NCI-H526 treated with DMSO at 0.1 percent for 48 hours (cell line): ENCODE measurements around the gene CHCHD5.
"Not testable (repeated sequence)": the region's sequence is repeated elsewhere in the genome, so short reads cannot be mapped to it uniquely, and the experiment has no call there.

Experiments used
- DNase-seq: peaks from one replicate; lab custom pipeline; 2025; lab: John Stamatoyannopoulos, UW

The CHCHD5 gene

DNA sequence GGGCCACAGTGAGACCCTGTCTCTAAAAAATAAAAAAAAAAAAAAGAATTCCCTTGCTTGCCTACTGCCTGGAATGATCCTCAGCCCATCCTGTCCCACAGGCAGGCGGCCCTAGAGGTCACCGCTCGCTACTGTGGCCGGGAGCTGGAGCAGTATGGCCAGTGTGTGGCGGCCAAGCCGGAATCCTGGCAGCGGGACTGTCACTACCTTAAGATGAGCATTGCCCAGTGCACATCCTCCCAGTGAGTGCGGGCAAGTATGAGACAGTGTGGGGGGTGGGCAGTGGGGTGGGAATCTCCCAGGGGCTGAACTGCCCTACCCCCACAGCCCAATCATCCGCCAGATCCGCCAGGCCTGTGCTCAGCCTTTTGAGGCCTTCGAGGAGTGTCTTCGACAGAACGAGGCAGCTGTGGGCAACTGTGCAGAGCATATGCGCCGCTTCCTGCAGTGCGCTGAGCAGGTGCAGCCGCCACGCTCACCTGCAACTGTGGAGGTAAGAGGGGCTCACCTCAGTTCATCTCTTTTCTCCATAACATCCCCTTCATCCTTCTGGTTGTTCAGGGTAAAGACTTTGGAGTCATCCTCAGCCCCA lies 1.6 kb downstream of the CHCHD5 start:
- DNase-seq, result no peak

DNA sequence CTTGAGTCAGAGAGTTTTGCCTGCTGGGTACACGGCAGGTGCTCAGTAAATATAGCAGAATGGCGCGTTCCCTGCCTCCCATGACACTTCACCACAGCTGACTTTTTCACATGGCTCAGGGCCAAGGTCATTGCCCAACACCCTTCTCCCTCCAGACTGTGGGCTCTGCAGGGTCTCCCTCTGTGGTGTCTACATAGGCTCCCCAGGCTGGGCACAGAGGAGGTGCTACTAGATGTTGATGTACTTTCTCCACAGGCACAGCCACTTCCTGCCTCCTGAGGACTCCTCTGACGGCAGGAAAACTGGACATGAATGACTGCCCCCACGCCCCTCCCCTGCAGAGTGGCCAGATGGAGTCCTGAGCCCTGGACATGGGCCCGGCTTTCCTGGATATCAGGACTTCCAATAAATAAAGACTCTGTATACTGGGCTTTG lies 4.2 kb downstream of the CHCHD5 start:
- no peak for DNase-seq

DNA sequence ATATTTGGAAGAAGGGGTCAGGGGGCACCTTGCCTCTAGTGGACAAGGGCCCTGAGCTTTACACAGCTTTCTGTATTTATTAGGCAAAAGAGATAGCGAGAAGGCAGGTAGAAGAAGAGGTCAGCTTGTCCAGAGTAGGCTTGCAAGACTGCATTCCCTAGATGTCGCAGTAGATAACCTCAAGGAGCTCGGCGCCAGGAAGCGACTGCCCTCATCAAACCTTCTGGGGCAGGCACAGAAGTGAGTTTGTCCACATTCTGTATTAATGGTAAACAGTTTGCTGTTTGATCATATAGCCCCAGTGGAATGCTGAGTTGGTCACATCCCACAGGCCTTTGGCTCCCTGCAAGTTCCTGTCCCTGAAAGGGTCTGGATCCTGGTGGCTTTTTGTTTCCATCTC lies 7.0 kb downstream of the CHCHD5 start:
- no peak for DNase-seq

DNA sequence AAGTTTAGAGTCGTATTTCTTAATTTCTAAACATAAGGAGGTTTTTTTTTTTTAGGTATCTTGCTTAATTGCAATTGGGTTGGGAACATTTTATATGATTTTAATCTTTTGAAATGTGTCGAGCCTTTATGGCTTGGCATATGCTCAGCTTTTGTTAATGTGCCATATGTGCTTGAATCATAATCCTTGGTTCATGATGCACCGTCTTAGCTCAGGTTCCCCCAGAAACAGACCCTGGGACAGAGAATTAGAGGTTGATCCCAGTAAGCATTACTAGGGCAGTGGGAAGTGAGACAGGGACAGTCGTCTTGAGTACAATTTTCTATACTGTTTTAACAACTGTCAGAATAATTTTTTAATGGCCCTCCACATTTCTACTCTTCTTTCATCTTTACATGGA lies 9.3 kb downstream of the CHCHD5 start:
- no peak for DNase-seq

DNA sequence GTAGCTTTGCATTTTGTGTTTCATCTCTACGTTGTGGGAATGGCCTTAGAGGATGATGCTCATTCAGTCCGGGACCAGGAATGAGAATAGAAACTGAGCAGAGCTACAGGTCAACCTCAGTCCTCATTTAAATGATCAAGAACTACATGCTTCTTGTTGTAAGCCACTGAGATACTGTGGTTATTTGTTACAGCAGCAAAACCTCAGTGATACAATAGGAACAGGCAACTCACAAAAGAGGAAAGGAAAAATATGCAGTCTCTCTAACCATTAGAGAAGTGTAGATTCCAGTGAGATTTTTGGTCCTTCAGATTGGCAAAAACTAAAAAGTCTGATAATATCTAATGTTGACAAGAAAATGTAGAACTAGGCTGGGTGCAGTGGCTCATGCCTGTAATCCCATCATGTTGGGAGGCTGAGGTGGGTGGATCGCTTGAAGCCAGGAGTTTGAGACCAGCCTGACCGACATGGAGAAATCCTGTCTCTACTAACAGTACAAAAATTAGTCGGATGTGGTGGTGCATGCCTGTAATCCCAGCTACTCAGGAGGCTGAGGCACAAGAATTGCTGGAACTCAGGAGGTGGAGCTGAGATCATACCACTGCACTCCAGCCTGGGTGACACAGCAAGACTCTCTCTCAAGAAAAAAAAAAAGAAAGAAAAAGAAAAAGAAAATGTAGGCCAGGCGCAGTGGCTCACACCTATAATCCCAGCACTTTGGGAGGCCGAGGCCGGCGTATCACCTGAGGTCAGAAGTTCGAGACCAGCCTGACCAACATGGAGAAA lies 13.3 kb downstream of the CHCHD5 start:
- no peak for DNase-seq

DNA sequence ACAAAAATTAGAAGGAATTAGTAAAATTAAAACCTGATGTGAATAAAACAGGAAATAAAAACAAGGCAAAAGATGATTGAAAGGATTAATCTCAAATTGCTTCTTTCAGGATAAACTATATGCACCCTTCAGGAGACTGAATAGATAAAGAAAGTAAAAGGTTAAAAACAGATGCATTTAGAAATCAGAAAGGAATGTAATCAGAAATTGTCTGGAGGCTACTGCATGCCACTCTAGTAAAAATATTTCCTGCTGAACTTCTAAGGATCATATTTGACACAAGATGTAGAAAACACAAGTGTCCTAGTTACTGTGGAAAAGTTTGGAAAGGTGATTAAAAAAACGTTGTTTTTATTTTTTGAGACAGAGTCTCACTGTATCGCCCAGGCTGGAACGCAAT lies 16.2 kb downstream of the CHCHD5 start:
- DNase-seq, result no peak

DNA sequence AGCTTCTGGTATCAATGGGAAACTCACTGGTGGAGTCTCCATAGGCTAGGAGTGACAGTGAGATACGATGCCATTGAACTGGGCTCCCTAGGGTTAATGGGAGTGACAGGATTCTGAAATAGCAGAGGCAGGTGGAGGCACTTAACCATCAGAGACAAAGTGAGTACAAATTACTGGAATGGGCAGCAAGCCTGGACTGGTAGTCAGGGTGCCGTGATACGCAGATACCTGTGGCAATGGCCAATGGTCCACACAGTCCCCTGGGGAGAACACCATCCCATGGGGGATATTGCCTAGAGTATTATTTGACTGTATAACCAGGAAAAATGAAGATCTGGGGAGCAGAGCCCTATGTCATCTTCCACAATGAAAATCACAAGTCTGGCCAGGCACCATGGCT lies 17.3 kb downstream of the CHCHD5 start:
- DNase-seq, result no peak

DNA sequence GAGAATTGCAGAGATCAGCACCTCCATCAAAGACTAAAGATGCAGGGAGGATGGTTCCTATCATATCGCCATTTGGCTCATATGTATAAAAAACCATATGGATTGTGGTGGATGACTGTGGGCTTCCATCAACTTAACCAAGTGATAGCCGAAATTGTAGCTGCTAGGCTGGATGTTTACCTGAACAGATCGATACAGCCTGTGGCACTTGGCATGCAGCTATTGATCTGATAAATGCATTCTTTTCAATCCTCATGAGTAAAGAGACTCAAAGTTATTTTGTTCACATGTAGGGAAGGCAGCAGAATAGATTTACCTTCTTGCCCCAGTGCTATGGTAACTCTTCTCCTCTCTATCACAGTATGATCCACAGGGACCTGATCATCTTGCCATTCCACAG lies 18.5 kb downstream of the CHCHD5 start:
- DNase-seq, result no peak

DNA sequence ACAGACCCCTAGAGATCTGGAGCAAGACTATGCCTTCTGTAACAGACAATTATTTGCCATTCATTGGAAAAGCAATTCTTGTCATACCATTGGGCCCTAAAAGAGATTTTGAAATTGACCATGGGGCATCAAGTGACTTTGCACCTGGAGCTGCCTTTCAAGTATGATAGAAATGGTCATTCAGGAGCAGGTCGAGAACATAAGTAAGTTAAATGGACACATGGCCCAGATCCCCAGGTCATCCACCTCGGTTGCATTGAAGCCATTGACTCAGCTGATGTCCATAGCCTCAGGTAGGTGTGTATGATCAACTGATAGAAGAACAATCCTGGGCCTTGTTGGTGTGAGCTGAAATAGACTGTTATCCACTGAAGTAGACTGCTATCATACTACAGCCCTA lies 19.3 kb downstream of the CHCHD5 start:
- DNase-seq, result no peak

DNA sequence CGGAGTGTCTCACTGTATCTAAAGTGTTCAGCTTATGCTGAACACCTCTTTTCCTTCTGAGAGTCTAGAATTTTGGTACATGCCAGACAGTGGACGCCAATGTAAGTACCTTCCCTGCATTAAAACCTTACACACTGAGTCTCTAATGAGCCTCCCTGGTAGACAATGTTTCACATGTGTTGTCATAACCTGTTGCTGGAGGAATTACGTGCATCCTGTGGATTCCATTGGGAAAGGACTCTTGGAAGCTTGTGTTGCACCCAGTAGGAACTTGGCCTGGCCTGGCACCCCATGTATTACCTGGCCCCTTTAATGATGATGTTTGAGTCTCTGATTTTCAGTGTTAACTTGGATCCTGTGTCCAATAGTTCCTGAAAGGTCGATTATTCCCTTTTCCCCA lies 20.5 kb downstream of the CHCHD5 start:
- DNase-seq, result no peak

DNA sequence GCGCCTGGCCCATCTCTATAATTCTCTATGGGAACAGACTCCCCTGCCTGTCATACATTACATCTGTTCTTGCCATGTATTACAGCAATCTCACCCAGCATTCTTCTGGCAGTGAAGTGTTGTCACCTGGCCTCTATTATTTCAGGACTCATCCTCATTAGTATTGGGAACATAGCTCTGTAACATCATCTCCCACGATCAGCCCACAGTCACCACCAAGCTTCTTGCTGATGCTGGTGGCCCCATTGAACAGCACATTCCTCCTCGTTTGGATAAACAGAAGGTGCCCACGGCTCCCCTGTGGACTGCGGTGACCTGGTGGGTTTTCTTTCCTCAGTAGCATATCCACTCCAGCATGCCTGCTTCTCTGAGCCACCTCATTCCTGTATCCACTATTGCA lies 21.5 kb downstream of the CHCHD5 start:
- no peak for DNase-seq

DNA sequence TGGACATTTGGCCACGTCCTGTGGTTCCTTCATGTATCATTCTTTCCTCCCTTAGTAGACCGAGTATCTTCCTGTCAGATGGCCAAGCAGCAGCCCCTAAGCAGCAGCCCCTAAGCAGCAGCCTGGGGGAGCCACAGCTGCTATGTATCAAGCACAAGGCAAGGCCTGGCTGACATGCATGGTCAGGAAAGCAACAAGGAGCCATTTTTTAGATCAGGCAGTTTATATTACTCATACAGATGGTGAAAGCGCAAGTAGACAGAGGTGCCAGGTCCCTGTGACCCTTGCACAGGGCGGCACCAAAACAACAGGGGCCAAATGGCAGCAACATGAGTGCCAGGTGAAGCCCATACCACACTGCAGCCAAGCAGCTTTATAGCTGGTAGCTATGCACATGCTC lies 22.1 kb downstream of the CHCHD5 start:
- DNase-seq, result no peak

DNA sequence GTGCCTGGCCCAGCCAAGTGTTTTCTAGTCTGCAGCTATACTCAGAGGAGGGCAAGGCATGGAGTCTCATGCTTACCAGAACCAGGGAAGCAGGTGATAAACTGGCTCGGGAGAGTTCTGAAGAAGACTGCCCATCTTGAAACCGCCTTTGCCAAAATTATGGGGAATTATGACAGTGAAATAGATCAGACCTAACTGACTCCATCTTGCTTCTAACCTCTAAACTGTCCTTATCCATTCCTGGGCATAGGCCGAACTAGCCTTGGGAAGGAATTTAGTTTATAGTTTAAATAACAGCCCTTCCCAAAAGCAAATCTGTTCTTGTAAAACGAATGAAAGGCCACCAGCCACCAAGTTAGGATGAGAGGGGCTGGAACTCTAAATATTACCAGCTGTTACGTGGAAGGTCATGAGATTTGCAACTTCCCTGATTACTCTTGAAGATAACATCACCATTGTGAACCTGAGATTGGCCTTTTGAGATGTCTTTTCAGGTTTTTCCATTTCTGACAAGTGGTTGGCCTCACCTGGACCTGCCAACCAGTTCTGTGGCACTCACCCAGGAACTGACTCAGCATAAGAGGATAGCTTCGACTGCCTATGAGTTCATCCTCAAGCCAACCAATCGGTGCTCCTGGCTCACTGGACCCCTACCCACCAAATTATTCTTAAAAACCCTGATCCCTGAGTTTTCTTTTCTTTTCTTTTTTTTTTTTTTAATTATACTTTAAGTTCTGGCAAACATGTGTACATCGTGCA lies 23.4 kb downstream of the CHCHD5 start:
- DNase-seq, result no peak

DNA sequence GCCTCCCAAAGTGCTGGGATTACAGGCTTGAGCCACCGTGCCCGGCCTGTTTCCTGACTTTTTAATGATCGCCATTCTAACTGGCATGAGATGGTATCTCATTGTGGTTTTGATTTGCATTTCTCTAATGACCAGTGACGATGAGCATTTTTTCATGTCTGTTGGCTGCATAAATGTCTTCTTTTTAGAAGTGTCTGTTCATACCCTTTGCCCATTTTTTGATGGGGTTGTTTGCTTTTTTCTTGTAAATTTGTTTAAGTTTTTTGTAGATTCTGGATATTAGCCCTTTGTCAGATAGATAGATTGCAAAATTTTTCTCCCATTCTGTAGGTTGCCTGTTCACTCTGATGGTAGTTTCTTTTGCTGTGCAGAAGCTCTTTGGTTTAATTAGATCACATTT lies 24.9 kb downstream of the CHCHD5 start:
- DNase-seq, result not testable (repeated sequence)

DNA sequence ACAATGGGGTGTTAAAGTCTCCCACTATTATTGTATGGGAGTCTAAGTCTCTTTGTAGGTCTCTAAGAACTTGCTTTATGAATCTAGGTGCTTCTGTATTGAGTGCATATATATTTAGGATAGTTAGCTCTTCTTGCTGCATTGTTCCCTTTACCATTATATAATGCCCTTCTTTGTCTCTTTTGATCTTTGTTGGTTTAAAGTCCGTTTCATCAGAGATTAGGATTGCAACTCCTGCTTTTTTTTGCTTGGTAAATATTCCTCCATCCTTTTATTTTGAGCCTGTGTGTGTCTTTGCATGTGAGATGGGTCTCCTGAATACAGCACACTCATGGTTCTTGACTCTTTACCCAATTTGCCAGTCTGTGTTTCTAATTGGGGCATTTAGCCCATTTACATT lies 27.9 kb downstream of the CHCHD5 start:
- not testable (repeated sequence) for DNase-seq

DNA sequence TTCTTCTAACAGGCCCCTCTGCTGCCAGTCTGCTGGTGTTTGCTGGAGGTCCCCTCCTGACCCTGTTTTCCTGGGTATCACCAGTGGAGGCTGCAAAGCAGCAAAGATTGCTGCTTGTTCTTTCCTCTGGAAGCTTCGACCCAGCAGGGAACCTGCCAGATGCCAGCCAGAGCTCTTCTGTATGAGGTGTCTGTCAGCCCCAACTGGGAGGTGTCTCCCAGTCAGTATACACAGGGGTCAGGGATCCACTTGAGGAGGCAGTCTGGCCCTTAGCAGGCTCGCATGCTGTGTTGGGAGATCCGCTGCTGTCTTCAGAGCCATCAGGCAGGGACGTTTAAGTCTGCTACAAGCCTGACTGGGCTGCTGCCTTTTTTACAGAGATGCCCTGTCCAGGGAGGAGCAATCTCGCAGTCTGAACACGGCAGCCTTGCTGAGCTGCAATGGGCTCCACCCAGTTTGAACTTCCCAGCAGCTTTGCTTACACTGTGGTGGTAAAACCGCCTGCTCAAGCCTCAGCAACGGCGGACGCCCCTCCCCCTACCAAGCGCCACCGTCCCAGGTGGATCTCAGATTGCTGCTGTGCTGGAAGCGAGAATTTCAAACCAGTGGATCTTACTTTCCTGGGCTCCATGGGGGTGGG lies 29.9 kb downstream of the CHCHD5 start:
- DNase-seq, result peak; percentile 48

DNA sequence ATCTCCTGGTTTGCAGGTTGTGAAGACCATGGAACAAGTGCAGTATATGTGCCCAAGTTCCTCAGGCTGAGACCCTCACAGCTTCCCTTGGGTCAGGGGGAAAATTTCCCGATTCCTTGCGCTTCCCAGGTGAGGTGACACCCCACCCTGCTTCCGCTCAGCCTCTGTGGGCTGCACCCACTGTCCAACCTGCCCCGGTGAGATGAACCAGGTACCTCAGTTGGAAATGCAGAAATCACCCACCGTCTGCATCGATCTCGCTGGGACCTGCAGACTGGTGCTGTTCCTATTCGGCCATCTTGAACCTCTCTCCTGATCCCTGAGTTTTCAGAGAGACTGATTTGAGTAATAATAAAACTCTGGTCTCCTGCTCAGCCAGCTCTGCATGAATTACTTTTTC lies 30.6 kb downstream of the CHCHD5 start:
- DNase-seq, result no peak

DNA sequence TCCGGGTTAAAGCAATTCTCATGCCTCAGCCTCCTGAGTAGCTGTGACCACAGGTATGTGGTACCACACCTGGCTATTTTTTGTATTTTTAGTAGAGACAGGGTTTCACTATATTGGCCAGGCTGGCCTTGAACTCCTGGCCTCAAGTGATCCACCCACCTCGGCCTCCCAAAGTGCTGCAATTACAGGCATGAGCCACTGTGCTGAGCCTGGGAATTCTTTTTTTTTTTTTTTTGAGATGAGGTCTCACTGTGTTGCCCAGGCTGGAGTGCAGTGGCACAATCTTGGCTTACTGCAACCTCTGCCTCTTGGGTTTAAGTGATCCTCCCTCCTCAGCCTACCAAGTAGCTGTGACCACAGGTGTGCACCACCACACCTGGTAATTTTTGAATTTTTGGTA lies 31.4 kb downstream of the CHCHD5 start:
- not testable (repeated sequence) for DNase-seq

DNA sequence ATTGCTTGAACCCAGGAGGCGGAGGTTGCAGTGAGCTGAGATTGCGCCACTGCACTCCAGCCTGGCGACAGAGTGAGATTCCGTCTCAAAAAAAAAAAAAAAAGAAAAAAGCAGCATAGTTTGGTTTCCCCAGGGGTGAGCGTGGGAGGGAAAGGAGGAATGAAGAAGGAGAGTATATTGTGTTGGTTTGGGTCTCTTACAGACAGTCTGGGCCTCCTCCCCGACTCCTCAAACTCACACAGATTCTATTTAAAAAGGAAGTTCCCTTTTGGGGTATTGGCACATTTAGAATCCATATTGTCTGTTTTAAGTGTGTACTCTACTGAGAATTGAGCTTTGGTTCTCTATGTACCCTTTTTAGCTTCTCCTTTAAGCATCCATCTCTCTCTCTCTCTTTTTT lies 34.0 kb downstream of the CHCHD5 start:
- no peak for DNase-seq

DNA sequence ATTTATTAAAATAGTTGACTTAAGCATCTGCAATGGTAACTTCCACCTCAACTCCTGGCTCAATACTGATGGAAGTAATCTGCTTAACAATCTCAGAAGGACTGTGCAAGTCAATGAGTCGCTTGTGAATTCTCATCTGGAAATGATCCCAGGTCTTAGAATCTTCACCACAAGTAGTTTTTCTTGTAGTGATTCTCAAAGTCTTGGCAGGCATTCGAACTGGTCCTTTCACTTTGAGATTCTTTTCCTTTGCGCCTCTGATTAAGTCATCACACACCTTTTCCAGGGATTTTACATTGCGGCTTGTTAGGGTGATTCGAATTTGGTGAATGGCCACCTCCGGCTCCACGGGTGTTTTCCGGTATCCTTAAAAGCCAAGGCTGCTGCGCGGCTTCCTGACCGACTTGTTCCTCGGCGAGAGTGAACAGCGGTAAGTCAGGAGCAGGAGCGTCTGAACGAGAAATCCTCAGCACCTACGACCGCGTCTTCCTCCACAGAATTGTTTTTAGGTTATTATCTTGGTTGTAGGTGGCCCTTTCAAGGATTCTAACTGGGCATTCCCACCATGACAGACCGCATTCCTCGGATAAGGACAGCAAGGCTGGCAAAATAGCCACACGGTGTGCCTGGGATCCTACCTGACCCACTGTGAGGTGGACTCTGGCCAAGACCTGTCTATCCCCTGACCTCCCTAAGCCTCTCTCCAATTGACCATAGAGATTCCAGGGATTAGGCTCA lies 37.5 kb downstream of the CHCHD5 start:
- DNase-seq, result no peak

DNA sequence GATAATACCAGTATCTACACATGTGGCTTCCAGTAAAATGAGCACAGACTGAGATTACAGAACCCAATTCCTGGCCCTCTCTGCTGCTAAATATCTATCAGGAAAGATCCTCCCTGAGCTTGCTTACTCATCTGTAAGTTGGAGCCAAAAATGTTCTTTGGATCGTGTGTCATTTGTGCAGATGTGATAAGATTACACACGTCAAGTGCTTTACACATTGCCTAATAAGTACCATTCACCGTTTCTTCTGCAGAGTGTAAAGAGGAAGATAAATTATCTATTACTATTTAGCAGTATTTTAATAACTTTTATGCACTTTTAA lies 38.1 kb downstream of the CHCHD5 start:
- no peak for DNase-seq
